Measurements from ENCODE around the gene FUCA2. TPM values are rescaled to one million over a fixed set of nuclear protein-coding genes. Genes with fewer than 3 reads are reported as not detected.

FUCA2 gene
- total and polyA plus RNA-seq, 4 donors, result 17.4 to 36.6 (median 26.9) TPM

- no peaks in the 10 kb centered on the region for H3K27me3 ChIP-seq (ENCODE audit: control insufficient read depth in 1 of 2, insufficient read depth in 2 of 2, low read length in 1 of 2)
- DNase-seq (no peak), ATAC-seq (ENCODE audit: low FRiP score) (no peak)
- H3K4me1 ChIP-seq (ENCODE audit: control insufficient read depth in 1 of 2, insufficient read depth in 2 of 2, low read length in 2 of 2), result no peaks in the 10 kb centered on the region
- H3K27ac ChIP-seq (ENCODE audit: low read depth in 1 of 2, low read length in 2 of 2), result no peak overlapping the region
- H3K9me3 ChIP-seq (ENCODE audit: control insufficient read depth, low read length), result no peaks in the 10 kb centered on the region
- intact Hi-C loops (cut with DNase I), result no loop called here
- H3K36me3 ChIP-seq (ENCODE audit: control insufficient read depth in 1 of 2, insufficient read depth in 2 of 2, low read length in 1 of 2), result no peaks in the 10 kb centered on the region
- H3K4me3 ChIP-seq (ENCODE audit: low read length in 2 of 2), result no peak overlapping the region
- 93 to 98% methylated on average over 4 of the region's 4 CpGs for WGBS, 2 donors
Measured at GRCh38 chr6:143539106-143539505, 27.6 kb upstream of the FUCA2 start.

GRCh38 chr6:143538374-143538773, 26.9 kb upstream of the FUCA2 start:
- H3K27ac ChIP-seq (ENCODE audit: low read depth in 1 of 2, low read length in 2 of 2), result no peak overlapping the region
- DNase-seq (no peak), ATAC-seq (ENCODE audit: low FRiP score) (no peak)
- H3K36me3 ChIP-seq (ENCODE audit: control insufficient read depth in 1 of 2, insufficient read depth in 2 of 2, low read length in 1 of 2), result no peaks in the 10 kb centered on the region
- no peaks in the 10 kb centered on the region for H3K4me1 ChIP-seq (ENCODE audit: control insufficient read depth in 1 of 2, insufficient read depth in 2 of 2, low read length in 2 of 2)
- no peaks in the 10 kb centered on the region for H3K9me3 ChIP-seq (ENCODE audit: control insufficient read depth, low read length)
- H3K27me3 ChIP-seq (ENCODE audit: control insufficient read depth in 1 of 2, insufficient read depth in 2 of 2, low read length in 1 of 2), result no peaks in the 10 kb centered on the region
- intact Hi-C loops (cut with DNase I), result no loop called here
- 98 to 100% methylated on average over 7 of the region's 7 CpGs for WGBS, 2 donors
- H3K4me3 ChIP-seq (ENCODE audit: low read length in 2 of 2), result no peak overlapping the region

GRCh38 chr6:143536866-143537691, 25.6 kb upstream of the FUCA2 start:
- Histone ChIP-seq H3K27ac (ENCODE audit: low read depth in 1 of 2, low read length in 2 of 2) (peak overlapping the region; percentile 16 to 83), H3K27me3 (ENCODE audit: control insufficient read depth in 1 of 2, insufficient read depth in 2 of 2, low read length in 1 of 2) (no peaks in the 10 kb centered on the region), H3K9me3 (ENCODE audit: control insufficient read depth, low read length) (no peaks in the 10 kb centered on the region), H3K36me3 (ENCODE audit: control insufficient read depth in 1 of 2, insufficient read depth in 2 of 2, low read length in 1 of 2) (no peaks in the 10 kb centered on the region), H3K4me3 (ENCODE audit: low read length in 2 of 2) (peak overlapping the region; percentile 73 to 87), H3K4me1 (ENCODE audit: control insufficient read depth in 1 of 2, insufficient read depth in 2 of 2, low read length in 2 of 2) (no peaks in the 10 kb centered on the region)
- DNase-seq (peak; percentile 81 to 87), ATAC-seq (ENCODE audit: low FRiP score) (peak; percentile 85)
- 0% methylated on average over 59 to 103 of the region's 103 CpGs for WGBS, 2 donors
- intact Hi-C loops (cut with DNase I), result no loop called here

- Histone ChIP-seq H3K27ac (ENCODE audit: low read depth in 1 of 2, low read length in 2 of 2) (peak overlapping the region; percentile 16 to 83), H3K36me3 (ENCODE audit: control insufficient read depth in 1 of 2, insufficient read depth in 2 of 2, low read length in 1 of 2) (no peaks in the 10 kb centered on the region), H3K9me3 (ENCODE audit: control insufficient read depth, low read length) (no peaks in the 10 kb centered on the region), H3K4me3 (ENCODE audit: low read length in 2 of 2) (peak overlapping the region; percentile 73 to 87), H3K27me3 (ENCODE audit: control insufficient read depth in 1 of 2, insufficient read depth in 2 of 2, low read length in 1 of 2) (no peaks in the 10 kb centered on the region), H3K4me1 (ENCODE audit: control insufficient read depth in 1 of 2, insufficient read depth in 2 of 2, low read length in 2 of 2) (no peaks in the 10 kb centered on the region)
- intact Hi-C loops (cut with DNase I), result no loop called here
- WGBS, 2 donors, result 1 to 2% methylated on average over 24 to 27 of the region's 27 CpGs
- ATAC-seq (ENCODE audit: low FRiP score) (peak; percentile 14), DNase-seq (peak; percentile 74 to 85)
Measured at GRCh38 chr6:143536461-143536865, 24.9 kb upstream of the FUCA2 start.

DNA sequence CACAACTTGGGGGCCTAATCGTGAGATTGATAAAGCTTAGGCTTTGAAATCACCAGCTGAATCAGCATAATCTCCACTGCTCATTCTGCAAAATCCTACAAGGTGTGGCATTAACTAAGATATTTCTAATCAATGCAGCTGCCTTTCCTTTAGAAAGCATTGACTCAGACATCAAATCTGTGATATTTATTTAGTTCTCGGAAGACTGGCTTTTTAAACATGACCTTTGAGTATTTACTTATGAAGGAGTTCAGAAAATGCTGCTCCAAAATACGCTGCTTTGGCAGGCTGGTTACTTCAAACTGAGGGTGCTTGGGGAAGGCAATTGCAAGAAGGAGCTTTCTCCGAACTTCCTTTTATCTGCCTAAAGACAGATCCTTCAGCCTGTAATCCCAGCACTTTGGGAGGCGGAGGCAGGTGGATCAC, 23.7 kb upstream of the FUCA2 start:
- 69 to 88% methylated on average over 5 of the region's 5 CpGs for WGBS, 2 donors
- intact Hi-C loops (cut with DNase I), result no loop called here
- Histone ChIP-seq H3K27ac (ENCODE audit: low read depth in 1 of 2, low read length in 2 of 2) (no peak overlapping the region), H3K9me3 (ENCODE audit: control insufficient read depth, low read length) (no peaks in the 10 kb centered on the region), H3K4me3 (ENCODE audit: low read length in 2 of 2) (no peak overlapping the region), H3K27me3 (ENCODE audit: control insufficient read depth in 1 of 2, insufficient read depth in 2 of 2, low read length in 1 of 2) (no peaks in the 10 kb centered on the region), H3K36me3 (ENCODE audit: control insufficient read depth in 1 of 2, insufficient read depth in 2 of 2, low read length in 1 of 2) (no peaks in the 10 kb centered on the region), H3K4me1 (ENCODE audit: control insufficient read depth in 1 of 2, insufficient read depth in 2 of 2, low read length in 2 of 2) (no peaks in the 10 kb centered on the region)
- DNase-seq, result no peak
- no peak for ATAC-seq (ENCODE audit: low FRiP score)

DNA sequence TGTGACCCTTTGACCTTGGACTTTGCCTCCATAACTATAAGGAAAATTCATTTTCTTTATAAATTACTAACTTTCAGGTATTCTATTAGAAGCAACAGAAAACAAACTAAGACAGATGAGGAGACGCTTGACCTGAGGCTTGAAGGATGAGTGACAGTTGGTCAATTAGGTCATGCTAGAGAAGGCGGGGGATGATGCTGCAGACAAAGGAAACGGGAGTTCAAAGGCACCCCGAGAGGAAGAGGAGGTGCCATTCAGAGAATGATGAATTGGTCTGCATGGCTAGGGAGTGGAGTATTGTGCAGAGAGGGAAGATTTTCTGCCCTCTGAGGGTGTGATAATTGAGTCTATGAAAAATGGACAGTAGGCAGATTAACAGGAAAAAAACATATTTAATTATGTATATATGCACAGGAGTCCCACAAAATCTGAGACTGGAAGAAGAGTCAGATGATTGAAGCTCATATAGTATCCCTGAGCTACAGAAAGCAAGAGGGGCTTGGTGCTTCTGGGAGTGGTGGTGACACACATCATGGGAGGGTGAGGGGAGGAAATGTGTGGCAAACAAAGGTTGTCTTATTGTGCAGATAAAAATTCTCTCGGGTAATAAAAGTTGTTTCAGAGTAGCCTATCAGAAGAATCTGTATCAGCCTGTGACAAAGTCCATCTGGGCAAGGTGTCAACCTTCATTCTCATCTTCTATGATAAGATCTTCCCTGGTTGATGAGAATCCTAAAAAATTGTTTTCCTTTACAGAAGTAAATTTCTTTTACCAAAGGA, 20.4 kb upstream of the FUCA2 start:
- H3K27ac ChIP-seq (ENCODE audit: low read depth in 1 of 2, low read length in 2 of 2), result no peak overlapping the region
- ATAC-seq (ENCODE audit: low FRiP score), result no peak
- no peaks in the 10 kb centered on the region for H3K4me1 ChIP-seq (ENCODE audit: control insufficient read depth in 1 of 2, insufficient read depth in 2 of 2, low read length in 2 of 2)

GRCh38 chr6:143529095-143529494, 17.6 kb upstream of the FUCA2 start:
- ATAC-seq (ENCODE audit: low FRiP score) (no peak), DNase-seq (no peak)
- Histone ChIP-seq H3K4me1 (ENCODE audit: control insufficient read depth in 1 of 2, insufficient read depth in 2 of 2, low read length in 2 of 2) (no peaks in the 10 kb centered on the region), H3K36me3 (ENCODE audit: control insufficient read depth in 1 of 2, insufficient read depth in 2 of 2, low read length in 1 of 2) (no peaks in the 10 kb centered on the region), H3K9me3 (ENCODE audit: control insufficient read depth, low read length) (no peaks in the 10 kb centered on the region), H3K27me3 (ENCODE audit: control insufficient read depth in 1 of 2, insufficient read depth in 2 of 2, low read length in 1 of 2) (no peaks in the 10 kb centered on the region), H3K27ac (ENCODE audit: low read depth in 1 of 2, low read length in 2 of 2) (no peak overlapping the region), H3K4me3 (ENCODE audit: low read length in 2 of 2) (no peak overlapping the region)
- intact Hi-C loops (cut with DNase I), result no loop called here
- WGBS, 2 donors, result 62 to 64% methylated on average over 2 of the region's 2 CpGs

More for the DNA sequence above, 20.4 kb upstream of the FUCA2 start:
- no peaks in the 10 kb centered on the region for H3K27me3 ChIP-seq (ENCODE audit: control insufficient read depth in 1 of 2, insufficient read depth in 2 of 2, low read length in 1 of 2)
- no peak overlapping the region for H3K4me3 ChIP-seq (ENCODE audit: low read length in 2 of 2)
- no peaks in the 10 kb centered on the region for H3K9me3 ChIP-seq (ENCODE audit: control insufficient read depth, low read length)
- no peaks in the 10 kb centered on the region for H3K36me3 ChIP-seq (ENCODE audit: control insufficient read depth in 1 of 2, insufficient read depth in 2 of 2, low read length in 1 of 2)
- DNase-seq, result no peak
- 61 to 69% methylated on average over 5 of the region's 5 CpGs for WGBS, 2 donors
- intact Hi-C loops (cut with DNase I), result no loop called here

DNA sequence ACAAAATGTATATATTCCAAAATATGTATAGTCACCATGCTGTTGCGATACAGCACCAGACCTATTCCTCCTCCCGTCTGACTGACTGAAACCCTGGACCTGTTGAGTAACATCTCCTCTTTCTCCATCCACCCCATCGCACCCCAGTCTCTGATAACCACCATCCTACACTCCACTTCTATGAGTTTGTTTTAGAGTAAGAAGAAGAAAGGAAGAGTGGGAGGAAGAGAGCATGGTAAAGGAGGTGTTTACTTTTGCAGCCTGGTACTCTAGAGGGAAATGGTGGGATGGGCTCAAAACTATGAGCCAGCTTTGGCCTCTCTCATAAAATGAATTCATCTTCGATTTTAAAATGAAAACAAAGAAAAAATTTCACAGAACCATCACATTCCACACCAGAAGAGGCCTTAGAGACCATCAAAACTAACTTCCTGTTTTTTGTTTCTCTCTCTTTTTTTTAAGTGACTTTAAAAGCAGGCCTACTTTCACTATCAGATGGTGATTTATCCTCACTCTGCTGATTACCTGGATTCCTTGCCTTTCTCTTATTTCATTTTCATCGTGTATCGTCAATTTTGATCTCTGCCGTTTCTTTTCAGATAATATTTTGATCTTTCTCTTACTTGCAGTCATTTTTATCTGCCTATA, 16.8 kb upstream of the FUCA2 start:
- Histone ChIP-seq H3K9me3 (ENCODE audit: control insufficient read depth, low read length) (no peaks in the 10 kb centered on the region), H3K4me3 (ENCODE audit: low read length in 2 of 2) (no peak overlapping the region), H3K27me3 (ENCODE audit: control insufficient read depth in 1 of 2, insufficient read depth in 2 of 2, low read length in 1 of 2) (no peaks in the 10 kb centered on the region), H3K36me3 (ENCODE audit: control insufficient read depth in 1 of 2, insufficient read depth in 2 of 2, low read length in 1 of 2) (no peaks in the 10 kb centered on the region), H3K4me1 (ENCODE audit: control insufficient read depth in 1 of 2, insufficient read depth in 2 of 2, low read length in 2 of 2) (no peaks in the 10 kb centered on the region), H3K27ac (ENCODE audit: low read depth in 1 of 2, low read length in 2 of 2) (no peak overlapping the region)
- 75 to 80% methylated on average over 7 of the region's 7 CpGs for WGBS, 2 donors
- DNase-seq (no peak), ATAC-seq (ENCODE audit: low FRiP score) (no peak)
- intact Hi-C loops (cut with DNase I), result no loop called here
